H1 (cell line): ENCODE measurements around the gene GLO1. TPM values are rescaled to one million over a fixed set of nuclear protein-coding genes. Genes with fewer than 3 reads are reported as not detected.

ENCODE experiments used
- CTCF ChIA-PET: fragments of 300-600 bp; sonication (Branson Sonifier 250); formaldehyde crosslinking; loops from one replicate; lab custom pipeline; 2021; ENCODE audit not compliant: partially characterized antibody; lab: Charles Lee
- POLR2A ChIA-PET: fragments of 300-600 bp; sonication (Branson Sonifier 250); formaldehyde crosslinking; loops from one replicate; lab custom pipeline; 2021; ENCODE audit warnings: inconsistent platforms; ENCODE audit not compliant: partially characterized antibody; lab: Charles Lee
- DNase-seq, 2 experiments: peaks; one replicate each; pipeline versions ENCODE4 v3.0.0 to v3.0.0-alpha.2; 2010 to 2022; ENCODE audit warnings: low spot score in 2 of 2, low read depth in 1 of 2, mixed read lengths in 1 of 2
- FAIRE-seq: peaks from 2 replicates; lab custom pipeline; 2011; peaks lifted over from hg19 to GRCh38; lab: Jason Lieb, UNC
- H2AFZ ChIP-seq: 2 replicates; pipeline ENCODE4 v1.8.1; 2012; ENCODE audit warnings: low read length, inconsistent platforms
- H2AK5ac ChIP-seq: 2 replicates; pipeline ENCODE4 v1.6.1; 2013; ENCODE audit warnings: low read depth, low read length
- H2BK120ac ChIP-seq: replicated peaks from 2 replicates; pipeline ENCODE3; 2013; ENCODE audit warnings: low read depth, low read length, inconsistent platforms
- H2BK12ac ChIP-seq: 2 replicates; pipeline ENCODE4 v1.6.1; 2013; ENCODE audit warnings: low read depth, low read length
- H2BK15ac ChIP-seq: 2 replicates; pipeline ENCODE4 v1.6.1; 2013; ENCODE audit warnings: low read length
- H2BK20ac ChIP-seq: 2 replicates; pipeline ENCODE4 v1.6.1; 2013; ENCODE audit warnings: low read length
- H2BK5ac ChIP-seq: 2 replicates; pipeline ENCODE4 v1.6.1; 2013; ENCODE audit warnings: low read depth, low read length
- H3K14ac ChIP-seq: 2 replicates; pipeline ENCODE4 v1.6.1; 2013; ENCODE audit warnings: inconsistent platforms; ENCODE audit not compliant: insufficient read length
- H3K18ac ChIP-seq: 2 replicates; pipeline ENCODE4 v1.6.1; 2013; ENCODE audit warnings: low read length; ENCODE audit errors: extremely low read depth
- H3K23ac ChIP-seq: 2 replicates; pipeline ENCODE4 v1.6.1; 2013; ENCODE audit warnings: inconsistent platforms; ENCODE audit not compliant: insufficient read length
- H3K23me2 ChIP-seq: 2 replicates; pipeline ENCODE4 v1.6.1; 2013; ENCODE audit warnings: low read depth, low read length
- H3K27ac ChIP-seq: 2 replicates; pipeline ENCODE4 v1.6.1; 2011; ENCODE audit warnings: low read depth, low read length, inconsistent platforms
- H3K27me3 ChIP-seq, 4 experiments: replicated peaks in 1 of 4; 1 replicate in 1 of 4; 2 replicates in 3 of 4; pipeline versions ENCODE4 v1.6.1 to v1.8.1; 2011 to 2013; ENCODE audit warnings: low read length in 3 of 4, mild to moderate bottlenecking in 3 of 4, inconsistent platforms in 2 of 4, mixed read lengths in 2 of 4, moderate library complexity in 1 of 4; ENCODE audit not compliant: control insufficient read depth in 3 of 4, insufficient read depth in 3 of 4; ENCODE audit errors: extremely low read depth in 1 of 4
- H3K36me3 ChIP-seq, 4 experiments: 2 replicates each; pipeline versions ENCODE4 v1.6.1 to v1.8.1; 2011 to 2013; ENCODE audit warnings: mild to moderate bottlenecking in 4 of 4, low read length in 3 of 4, moderate library complexity in 2 of 4, control low read depth in 1 of 4, inconsistent platforms in 1 of 4; ENCODE audit not compliant: insufficient read depth in 4 of 4, control insufficient read depth in 2 of 4
- H3K4ac ChIP-seq: replicated peaks from 2 replicates; pipeline ENCODE3; 2013; ENCODE audit warnings: low read length, low read depth, mixed read lengths, inconsistent platforms; ENCODE audit not compliant: insufficient read length
- H3K4me1 ChIP-seq, 4 experiments: replicated peaks in 1 of 4; 1 replicate in 1 of 4; 2 replicates in 3 of 4; pipeline versions ENCODE4 v1.6.1 to v1.8.1; 2011 to 2013; ENCODE audit warnings: low read length in 3 of 4, inconsistent platforms in 2 of 4, mixed read lengths in 1 of 4; ENCODE audit not compliant: insufficient read depth in 4 of 4, control insufficient read depth in 3 of 4
- H3K4me2 ChIP-seq, 2 experiments: 2 replicates each; pipeline versions ENCODE4 v1.6.1 to v1.8.1; 2011 to 2013; ENCODE audit warnings: low read depth in 2 of 2, low read length in 2 of 2, control low read depth in 1 of 2, inconsistent platforms in 1 of 2, mild to moderate bottlenecking in 1 of 2; ENCODE audit not compliant: insufficient read depth in 1 of 2
- H3K4me3 ChIP-seq, 4 experiments: fragments of 200-600, 300-600 bp in 1 of 4; sonication (generic), shearing (Covaris generic), sonication (Bioruptor Twin) in 1 of 4; 2 replicates each; pipeline versions ENCODE4 v1.5.1 to v1.8.1; 2011 to 2016; ENCODE audit warnings: low read length in 4 of 4, low read depth in 3 of 4, control low read depth in 2 of 4, inconsistent platforms in 2 of 4, mild to moderate bottlenecking in 2 of 4, mixed read lengths in 1 of 4, moderate library complexity in 1 of 4; ENCODE audit not compliant: insufficient read depth in 2 of 4; ENCODE audit errors: extremely low read depth in 1 of 4
- H3K56ac ChIP-seq: replicated peaks from 2 replicates; pipeline ENCODE3; 2013; ENCODE audit warnings: low read depth, mild to moderate bottlenecking, mixed read lengths, low read length, inconsistent platforms; ENCODE audit not compliant: insufficient read length
- H3K79me1 ChIP-seq: 2 replicates; pipeline ENCODE4 v1.6.1; 2013; ENCODE audit warnings: low read depth, low read length, control low read depth
- H3K79me2 ChIP-seq, 2 experiments: 2 replicates each; pipeline versions ENCODE4 v1.6.1 to v1.8.1; 2012 to 2013; ENCODE audit warnings: low read length in 2 of 2, mild to moderate bottlenecking in 2 of 2, inconsistent platforms in 1 of 2; ENCODE audit not compliant: insufficient read depth in 2 of 2, control insufficient read depth in 1 of 2
- H3K9ac ChIP-seq, 4 experiments: replicated peaks in 1 of 4; 1 replicate in 1 of 4; 2 replicates in 3 of 4; pipeline versions ENCODE4 v1.6.1 to v1.8.1; 2011 to 2013; ENCODE audit warnings: low read depth in 3 of 4, low read length in 3 of 4, control low read depth in 2 of 4, mild to moderate bottlenecking in 2 of 4, moderate library complexity in 2 of 4, inconsistent platforms in 1 of 4; ENCODE audit errors: extremely low read depth in 1 of 4
- H3K9me3 ChIP-seq, 2 experiments: 2 replicates each; pipeline versions ENCODE4 v1.6.1 to v1.8.1; 2012 to 2013; ENCODE audit warnings: mild to moderate bottlenecking in 2 of 2, moderate library complexity in 2 of 2, control low read depth in 1 of 2, inconsistent platforms in 1 of 2, low read depth in 1 of 2, low read length in 1 of 2, mixed read lengths in 1 of 2; ENCODE audit not compliant: insufficient read depth in 2 of 2
- H4K20me1 ChIP-seq, 2 experiments: replicated peaks in 1 of 2; 2 replicates each; pipeline versions ENCODE3 to v1.8.1; 2011 to 2013; ENCODE audit warnings: inconsistent platforms in 2 of 2, low read length in 2 of 2, mild to moderate bottlenecking in 1 of 2; ENCODE audit not compliant: insufficient read depth in 2 of 2, control insufficient read depth in 1 of 2
- H4K5ac ChIP-seq: 2 replicates; pipeline ENCODE4 v1.6.1; 2013; ENCODE audit warnings: low read length, low read depth, mixed read lengths, inconsistent platforms; ENCODE audit not compliant: insufficient read length
- H4K8ac ChIP-seq: 2 replicates; pipeline ENCODE4 v1.8.0; 2013; ENCODE audit warnings: mild to moderate bottlenecking, moderate library complexity, low read length, inconsistent platforms; ENCODE audit not compliant: insufficient read depth; ENCODE audit errors: extremely low read depth
- H4K91ac ChIP-seq: replicated peaks from 2 replicates; pipeline ENCODE3; 2013; ENCODE audit warnings: low read length, mixed read lengths, inconsistent platforms; ENCODE audit not compliant: insufficient read length
- CEBPB ChIP-seq: IDR thresholded peaks from 2 replicates; pipeline ENCODE4 v1.6.1; 2012; ENCODE audit warnings: low read depth, low read length
- CREB1 ChIP-seq: IDR thresholded peaks from 2 replicates; pipeline ENCODE4 v1.6.1; 2012; ENCODE audit warnings: inconsistent platforms
- CTBP2 ChIP-seq: IDR thresholded peaks from 2 replicates; pipeline ENCODE4 v1.7.0; 2011; ENCODE audit warnings: borderline replicate concordance, mild to moderate bottlenecking, moderate library complexity, mixed read lengths, low read length; ENCODE audit not compliant: insufficient read depth, insufficient read length
- FOSL1 ChIP-seq: IDR thresholded peaks from 2 replicates; pipeline ENCODE4 v1.6.1; 2011; ENCODE audit warnings: mild to moderate bottlenecking, low read depth, low read length, moderate library complexity; ENCODE audit not compliant: insufficient read depth
- JUND ChIP-seq: IDR thresholded peaks from 2 replicates; pipeline ENCODE4 v1.6.1; 2011; ENCODE audit warnings: mild to moderate bottlenecking, improper control_type of control experiment, low read length
- PHF8 ChIP-seq: fragments of 200-600 bp; sonication (generic); conservative IDR thresholded peaks from 2 replicates; pipeline ENCODE4 v1.7.1; 2012; ENCODE audit warnings: low read depth, mild to moderate bottlenecking, inconsistent platforms, low read length, moderate library complexity
- POLR2AphosphoS5 ChIP-seq: IDR thresholded peaks from 2 replicates; pipeline ENCODE4 v1.6.1; 2011; ENCODE audit warnings: low read depth, low read length
- SAP30 ChIP-seq: fragments of 300-600 bp; sonication (generic); IDR thresholded peaks from 2 replicates; pipeline ENCODE4 v1.7.1; 2012; ENCODE audit warnings: low read length, moderate library complexity, mild to moderate bottlenecking, inconsistent platforms; ENCODE audit not compliant: insufficient read depth, insufficient replicate concordance
- SP4 ChIP-seq: IDR thresholded peaks from 2 replicates; pipeline ENCODE4 v1.6.1; 2012; ENCODE audit warnings: low read length, inconsistent platforms
- SUZ12 ChIP-seq: fragments of 200-600 bp; sonication (generic); IDR thresholded peaks from 2 replicates; pipeline ENCODE4 v1.6.1; 2012; ENCODE audit warnings: mild to moderate bottlenecking, inconsistent platforms, low read length, moderate library complexity, mixed read lengths
- TBP ChIP-seq: IDR thresholded peaks from 2 replicates; pipeline ENCODE4 v1.6.1; 2011; ENCODE audit warnings: low read depth, low read length, improper control_type of control experiment
- TEAD4 ChIP-seq: IDR thresholded peaks from 2 replicates; pipeline ENCODE4 v1.6.1; 2012; ENCODE audit warnings: low read depth, low read length, inconsistent platforms, mixed read lengths
- WGBS, 2 experiments: shearing (Covaris generic) in 1 of 2; methylation state at CpG; one replicate each; pipeline versions ENCODE4 v1.1.6 to v1.1.7; 2013 to 2015; ENCODE audit warnings: low lambda C conversion rate in 2 of 2, mixed read lengths in 2 of 2, inconsistent platforms in 1 of 2, low coverage in 1 of 2, missing lambda C conversion rate in 1 of 2; ENCODE audit not compliant: insufficient replicate concordance in 2 of 2, insufficient coverage in 1 of 2, insufficient read length in 1 of 2; ENCODE audit errors: extremely low coverage in 1 of 2, missing lambda C conversion rate in 1 of 2; 5-methylcytosine and 5-hydroxymethylcytosine counted together
- polyA plus RNA-seq, 7 experiments: library from polyadenylated mRNA; depleted of rRNA in 3 of 7; stranded (reverse) in 5 of 7; unstranded in 2 of 7; fragments of >200 nt in 5 of 7; fragments of 200-250 nt in 2 of 7; gene quantifications; 1 replicate in 5 of 7; 2 replicates in 1 of 7; 4 replicates in 1 of 7; pipeline versions ENCODE4 v1.2.1 to v1.2.3, GENCODE V29; 2011 to 2013; ENCODE audit warnings: missing spikeins in 2 of 7, mixed read lengths in 2 of 7
- total RNA-seq: library from RNA; stranded (reverse); fragmentation: NEBNext Ultra II Directional; extraction: Animal tissue kit (Norgen Biotek cat#: 25700); gene quantifications from 2 replicates; pipeline ENCODE4 v1.2.1, GENCODE V29; 2021
- TF ChIP-seq, protein P1 (sequence below): IDR thresholded peaks from 2 replicates; pipeline ENCODE4 v1.6.1; 2011; ENCODE audit warnings: low read depth, mild to moderate bottlenecking, low read length; ENCODE audit not compliant: insufficient read depth
- TF ChIP-seq, protein P2 (sequence below): IDR thresholded peaks from 2 replicates; pipeline ENCODE4 v1.6.1; 2012; ENCODE audit warnings: inconsistent platforms

Gene GLO1
- total and polyA plus RNA-seq, 2 of the 8 experiments (the other 6 are each of a cell fraction or from before 2014, with no cell fraction given): 104 to 170 TPM

DNA sequence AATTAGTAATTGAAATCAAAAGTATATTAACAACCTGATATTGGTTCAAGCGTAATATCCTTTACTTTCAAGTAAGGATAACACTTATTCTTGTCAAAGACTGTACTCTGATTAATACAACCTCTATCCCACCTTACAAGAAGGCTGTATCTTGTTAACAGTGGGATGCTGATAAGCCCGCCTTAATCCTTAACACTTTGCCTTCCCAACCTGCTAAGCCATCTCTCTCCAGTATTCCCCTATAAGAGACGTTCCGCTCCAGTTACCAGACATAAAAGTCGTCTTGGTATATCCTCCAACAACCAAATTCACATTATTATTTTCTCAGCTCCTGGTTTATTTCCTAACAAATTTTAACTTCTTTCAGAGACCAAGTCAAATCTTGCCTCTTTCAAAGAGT lies 65.2 kb downstream of the GLO1 start:
- DNase-seq (no peak), FAIRE-seq (no peak)
- CTCF ChIA-PET: no interaction called here
- TF ChIP-seq SUZ12 (no peak), TBP (no peak), PHF8 (no peak), CTBP2 (no peak), JUND (no peak), SAP30 (no peak), SP4 (no peak), CREB1 (no peak), FOSL1 (no peak), POLR2AphosphoS5 (no peak), CEBPB (no peak), TEAD4 (no peak)
- TF ChIP-seq, protein P1, sequence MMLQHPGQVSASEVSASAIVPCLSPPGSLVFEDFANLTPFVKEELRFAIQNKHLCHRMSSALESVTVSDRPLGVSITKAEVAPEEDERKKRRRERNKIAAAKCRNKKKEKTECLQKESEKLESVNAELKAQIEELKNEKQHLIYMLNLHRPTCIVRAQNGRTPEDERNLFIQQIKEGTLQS: no peak
- TF ChIP-seq, protein P2, sequence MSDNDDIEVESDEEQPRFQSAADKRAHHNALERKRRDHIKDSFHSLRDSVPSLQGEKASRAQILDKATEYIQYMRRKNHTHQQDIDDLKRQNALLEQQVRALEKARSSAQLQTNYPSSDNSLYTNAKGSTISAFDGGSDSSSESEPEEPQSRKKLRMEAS: no peak

More for the DNA sequence above, 65.2 kb downstream of the GLO1 start:
- Histone ChIP-seq H3K79me1 (no peaks in the 10 kb centered on the region), H3K14ac (no peak overlapping the region), H3K9ac (no peak overlapping the region), H3K36me3 (no peaks in the 10 kb centered on the region), H2BK120ac (no peak overlapping the region), H3K23ac (no peak overlapping the region), H3K18ac (no peak overlapping the region), H4K91ac (no peak overlapping the region), H3K4ac (no peak overlapping the region), H3K23me2 (peaks cover 9% of the 10 kb centered on the region; the same call in 1 of the 2 replicates), H4K20me1 (no peaks in the 10 kb centered on the region), H3K27ac (no peak overlapping the region), H3K4me2 (no peak overlapping the region), H4K8ac (no peak overlapping the region), H2BK15ac (no peak overlapping the region), H3K27me3 (no peaks in the 10 kb centered on the region), H4K5ac (no peak overlapping the region), H3K56ac (no peak overlapping the region), H2AFZ (no peak overlapping the region), H3K9me3 (no peaks in the 10 kb centered on the region), H3K4me1 (peaks cover 0 to 7% (median 5%) of the 10 kb centered on the region in 4 experiments; a peak in 5 of 7 replicates), H3K4me3 (no peak overlapping the region), H2BK20ac (no peak overlapping the region), H2BK12ac (no peak overlapping the region), H2BK5ac (no peak overlapping the region), H2AK5ac (no peak overlapping the region), H3K79me2 (peaks cover 0 to 5% of the 10 kb centered on the region in 2 experiments; a peak in 2 of 4 replicates)
- WGBS, 2 experiments: 87% methylated on average over 5 of the region's 5 CpGs; no CpG with 5 or more reads in 1 of the 2 experiments
- POLR2A ChIA-PET: no interaction called here
